Glomerular endothelial cell (primary cell): ENCODE data around the gene CD48. TPM values are rescaled to one million over a fixed set of nuclear protein-coding genes. Genes with fewer than 3 reads are reported as not detected.
"Not testable (repeated sequence)": the region's sequence is repeated elsewhere in the genome, so short reads cannot be mapped to it uniquely, and the experiment has no call there.

ENCODE experiments used
- DNase-seq: peaks from one replicate; pipeline ENCODE4 v3.0.0-alpha.2; 2011; ENCODE audit warnings: low read depth, low spot score; ENCODE audit errors: extremely low read depth
- total RNA-seq: library from RNA; depleted of rRNA; stranded (reverse); fragments of >200 nt; gene quantifications from 2 replicates; pipeline ENCODE4 v1.2.3, GENCODE V29; 2015

The CD48 gene
- total RNA-seq, 1 donor from 2014 or later = not detected

GRCh38 chr1:160716013-160716412 lies 4.4 kb upstream of the CD48 start:
- DNase-seq = no peak

- DNase-seq = not testable (repeated sequence)
These were observed 2.5 kb upstream of the CD48 start for GRCh38 chr1:160714034-160714648.

GRCh38 chr1:160713161-160713560 lies 1.5 kb upstream of the CD48 start:
- no peak for DNase-seq

GRCh38 chr1:160712525-160713080 lies 981 bp upstream of the CD48 start:
- not testable (repeated sequence) for DNase-seq

GRCh38 chr1:160711276-160711601 lies 383 bp downstream of the CD48 start:
- no peak for DNase-seq

- DNase-seq = no peak
These were observed 937 bp downstream of the CD48 start for GRCh38 chr1:160710517-160711252.

GRCh38 chr1:160709715-160710114 lies 1.9 kb downstream of the CD48 start:
- DNase-seq = no peak

- no peak for DNase-seq
These were observed 2.8 kb downstream of the CD48 start for GRCh38 chr1:160708801-160709200.

- no peak for DNase-seq
These were observed 3.5 kb downstream of the CD48 start for GRCh38 chr1:160708118-160708517.

- no peak for DNase-seq
These were observed 4.2 kb downstream of the CD48 start for GRCh38 chr1:160707236-160708064.

GRCh38 chr1:160706526-160707235 lies 4.9 kb downstream of the CD48 start:
- no peak for DNase-seq

- no peak for DNase-seq
These were observed 5.9 kb downstream of the CD48 start for GRCh38 chr1:160705742-160706141.

GRCh38 chr1:160705212-160705621 lies 6.4 kb downstream of the CD48 start:
- not testable (repeated sequence) for DNase-seq

GRCh38 chr1:160704250-160704649 lies 7.4 kb downstream of the CD48 start:
- no peak for DNase-seq

- DNase-seq = no peak
These were observed 9.5 kb downstream of the CD48 start for GRCh38 chr1:160702100-160702499.

GRCh38 chr1:160692390-160692789 lies 19.2 kb downstream of the CD48 start:
- not testable (repeated sequence) for DNase-seq

- DNase-seq = no peak
These were observed 26.4 kb downstream of the CD48 start for GRCh38 chr1:160685266-160685665.

GRCh38 chr1:160682983-160683865 lies 28.4 kb downstream of the CD48 start:
- no peak for DNase-seq

GRCh38 chr1:160681891-160682140 lies 29.8 kb downstream of the CD48 start:
- no peak for DNase-seq
